ENCODE measurements around the gene EN1.

DNA sequence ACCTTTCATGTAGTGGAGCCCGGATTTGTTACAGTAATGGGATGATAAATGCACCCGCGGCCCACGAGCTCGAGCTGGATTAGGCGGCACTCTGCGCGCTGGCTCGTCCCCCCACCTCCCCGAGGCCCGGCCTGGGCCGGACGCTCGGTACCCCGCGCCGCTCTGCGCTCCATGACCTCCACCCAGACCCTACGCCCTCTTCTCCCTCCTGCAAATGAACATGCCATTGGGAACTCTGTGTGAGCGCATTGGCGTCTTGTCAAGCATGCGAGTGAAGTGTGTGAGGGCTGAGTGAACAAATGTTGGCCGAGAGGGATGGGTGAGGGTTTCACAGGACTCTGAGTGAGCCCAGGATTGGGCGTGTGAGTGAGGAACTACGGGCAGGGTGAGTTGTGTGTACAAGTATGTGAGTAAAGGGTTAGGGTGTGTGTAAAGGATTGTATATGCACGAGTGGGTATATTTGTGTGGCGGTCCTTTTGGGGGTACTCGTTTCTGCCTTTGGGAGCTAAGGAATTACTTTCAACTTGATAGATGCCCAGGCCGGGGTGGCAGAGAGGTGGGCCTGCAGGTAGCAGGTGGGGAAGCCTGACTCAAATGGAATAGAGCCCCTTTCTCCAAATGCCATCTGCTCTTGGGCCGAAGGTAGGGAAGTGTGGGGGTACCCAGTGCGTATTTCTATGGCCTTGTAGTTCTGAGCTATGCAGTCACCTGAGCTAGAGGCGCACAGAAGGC is 2.9 kb upstream of the EN1 start:
- TF ChIP-seq, protein P1, sequence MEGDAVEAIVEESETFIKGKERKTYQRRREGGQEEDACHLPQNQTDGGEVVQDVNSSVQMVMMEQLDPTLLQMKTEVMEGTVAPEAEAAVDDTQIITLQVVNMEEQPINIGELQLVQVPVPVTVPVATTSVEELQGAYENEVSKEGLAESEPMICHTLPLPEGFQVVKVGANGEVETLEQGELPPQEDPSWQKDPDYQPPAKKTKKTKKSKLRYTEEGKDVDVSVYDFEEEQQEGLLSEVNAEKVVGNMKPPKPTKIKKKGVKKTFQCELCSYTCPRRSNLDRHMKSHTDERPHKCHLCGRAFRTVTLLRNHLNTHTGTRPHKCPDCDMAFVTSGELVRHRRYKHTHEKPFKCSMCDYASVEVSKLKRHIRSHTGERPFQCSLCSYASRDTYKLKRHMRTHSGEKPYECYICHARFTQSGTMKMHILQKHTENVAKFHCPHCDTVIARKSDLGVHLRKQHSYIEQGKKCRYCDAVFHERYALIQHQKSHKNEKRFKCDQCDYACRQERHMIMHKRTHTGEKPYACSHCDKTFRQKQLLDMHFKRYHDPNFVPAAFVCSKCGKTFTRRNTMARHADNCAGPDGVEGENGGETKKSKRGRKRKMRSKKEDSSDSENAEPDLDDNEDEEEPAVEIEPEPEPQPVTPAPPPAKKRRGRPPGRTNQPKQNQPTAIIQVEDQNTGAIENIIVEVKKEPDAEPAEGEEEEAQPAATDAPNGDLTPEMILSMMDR (IDR thresholded peaks at IDR 0.05) = no peak
- TF ChIP-seq POLR2A (IDR thresholded peaks at IDR 0.05) = no peak
- no peak for TF ChIP-seq EP300 (IDR thresholded peaks at IDR 0.05)
